AG04450 (cell line): ENCODE data around the gene MBD5. TPM values are rescaled to one million over a fixed set of nuclear protein-coding genes. Genes with fewer than 3 reads are reported as not detected.

Experiments
- CTCF ChIA-PET: fragments of 300-600, 350-600 bp; formaldehyde crosslinking; extraction: SDS; loops from one replicate; lab custom pipeline; 2022; ENCODE audit warnings: antibody characterized with exemption, inconsistent platforms; lab: Charles Lee
- POLR2A ChIA-PET: fragments of 350-600 bp; formaldehyde crosslinking; extraction: SDS; loops from one replicate; lab custom pipeline; 2021; ENCODE audit warnings: antibody characterized with exemption, inconsistent platforms; lab: Yijun Ruan, JAX
- DNase-seq: peaks from one replicate; pipeline ENCODE4 v3.0.0-alpha.2; 2011; ENCODE audit warnings: low read depth, low spot score
- H3K27ac ChIP-seq: one replicate; pipeline ENCODE4 v1.5.1; 2012; ENCODE audit warnings: low read depth, low read length, control low read depth
- H3K27me3 ChIP-seq: one replicate; pipeline ENCODE4 v1.6.0; 2012; ENCODE audit warnings: low read length; ENCODE audit not compliant: control insufficient read depth, insufficient read depth
- H3K4me3 ChIP-seq: 2 replicates; pipeline ENCODE4 v1.5.1; 2011; ENCODE audit warnings: mild to moderate bottlenecking, low read depth, low read length, control low read depth
- H3K9me3 ChIP-seq: 2 replicates; pipeline ENCODE4 v1.5.1; 2012; ENCODE audit warnings: low read length; ENCODE audit not compliant: control insufficient read depth, insufficient read depth
- CTCF ChIP-seq: IDR thresholded peaks from 2 replicates; pipeline ENCODE4 v1.5.1; 2011; ENCODE audit warnings: low read depth, low read length, control low read depth, inconsistent platforms
- polyA plus RNA-seq: library from polyadenylated mRNA; depleted of rRNA; stranded (reverse); fragments of >200 nt; gene quantifications from 2 replicates; pipeline ENCODE4 v1.2.3, GENCODE V29; 2011

The MBD5 gene
- polyA plus RNA-seq, 1 experiment, result 40.4 TPM

GRCh38 chr2:148447877-148448276 lies 427.0 kb downstream of the MBD5 start:
- POLR2A ChIA-PET, result no interaction called here
- DNase-seq, result no peak
- CTCF ChIA-PET, result no interaction called here

GRCh38 chr2:148450531-148450930 lies 429.6 kb downstream of the MBD5 start:
- no peak for TF ChIP-seq CTCF
- ChIA-PET CTCF (no interaction called here), POLR2A (no interaction called here)
- no peak for DNase-seq
- no peak overlapping the region for H3K4me3 ChIP-seq
- no peaks in the 10 kb centered on the region for H3K27me3 ChIP-seq
- no peaks in the 10 kb centered on the region for H3K9me3 ChIP-seq
- no peak overlapping the region for H3K27ac ChIP-seq

More at GRCh38 chr2:148447877-148448276, 427.0 kb downstream of the MBD5 start:
- H3K27me3 ChIP-seq, result no peaks in the 10 kb centered on the region
- TF ChIP-seq CTCF, result no peak
- no peak overlapping the region for H3K4me3 ChIP-seq
- H3K9me3 ChIP-seq, result no peaks in the 10 kb centered on the region
- no peak overlapping the region for H3K27ac ChIP-seq

- Histone ChIP-seq H3K9me3 (no peaks in the 10 kb centered on the region), H3K27ac (no peak overlapping the region), H3K27me3 (no peaks in the 10 kb centered on the region), H3K4me3 (no peak overlapping the region)
- TF ChIP-seq CTCF, result no peak
- no peak for DNase-seq
- ChIA-PET CTCF (no interaction called here), POLR2A (no interaction called here)
Observed at GRCh38 chr2:148451046-148451445, 430.2 kb downstream of the MBD5 start.

GRCh38 chr2:148455791-148456190 lies 434.9 kb downstream of the MBD5 start:
- no peak for TF ChIP-seq CTCF
- Histone ChIP-seq H3K4me3 (no peak overlapping the region), H3K27me3 (no peaks in the 10 kb centered on the region), H3K9me3 (no peaks in the 10 kb centered on the region), H3K27ac (no peak overlapping the region)
- ChIA-PET POLR2A (no interaction called here), CTCF (interaction anchor here (1.3 kb wide), 1 partner anchor 53 kb away, joined by 3 read pairs; no protein-coding TSS in a partner anchor)
- no peak for DNase-seq

- ChIA-PET CTCF (no interaction called here), POLR2A (interaction anchor here (0.6 kb wide), 1 partner anchor 289 kb away, joined by 3 read pairs; no protein-coding TSS in a partner anchor)
- no peak overlapping the region for H3K4me3 ChIP-seq
- TF ChIP-seq CTCF, result no peak
- H3K9me3 ChIP-seq, result no peaks in the 10 kb centered on the region
- H3K27ac ChIP-seq, result no peak overlapping the region
- no peak for DNase-seq
- no peaks in the 10 kb centered on the region for H3K27me3 ChIP-seq
Observed at GRCh38 chr2:148458171-148458570, 437.3 kb downstream of the MBD5 start.
